HG03066 (cell line): ENCODE measurements around the gene CCDC12.
"Not testable (repeated sequence)": the region's sequence is repeated elsewhere in the genome, so short reads cannot be mapped to it uniquely, and the experiment has no call there.

ENCODE experiments used
- ATAC-seq: cut with Tn5 transposase; IDR thresholded peaks from one replicate; pipeline ENCODE4 v1.9.1; 2021; ENCODE audit warnings: low read depth; ENCODE audit not compliant: unreplicated experiment

Gene CCDC12

GRCh38 chr3:46984591-46985459 is 8.3 kb upstream of the CCDC12 start:
- no peak for ATAC-seq

- ATAC-seq = no peak
Observed at GRCh38 chr3:46982546-46982945, 6.0 kb upstream of the CCDC12 start.

GRCh38 chr3:46981932-46982471 is 5.5 kb upstream of the CCDC12 start:
- no peak for ATAC-seq

- peak; percentile 4 for ATAC-seq
Observed at GRCh38 chr3:46979958-46980497, 3.5 kb upstream of the CCDC12 start.

GRCh38 chr3:46978985-46979944 is 2.7 kb upstream of the CCDC12 start, which contains the start of gene NBEAL2:
TSS of gene NBEAL2 (plus strand) at chr3:46979666. CDS start at chr3:46979862, 196 bp downstream.
- ATAC-seq = peak; percentile 74

GRCh38 chr3:46978381-46978780 is 1.8 kb upstream of the CCDC12 start:
- no peak for ATAC-seq

GRCh38 chr3:46977811-46978195 is 1.3 kb upstream of the CCDC12 start:
- ATAC-seq = no peak

GRCh38 chr3:46974421-46975171 is 1.9 kb downstream of the CCDC12 start:
- no peak for ATAC-seq

- no peak for ATAC-seq
Observed at GRCh38 chr3:46972396-46972795, 4.1 kb downstream of the CCDC12 start.

GRCh38 chr3:46971742-46972141 is 4.8 kb downstream of the CCDC12 start:
- ATAC-seq = no peak

GRCh38 chr3:46971151-46971550 is 5.4 kb downstream of the CCDC12 start:
- ATAC-seq = no peak

GRCh38 chr3:46970391-46971091 is 6.0 kb downstream of the CCDC12 start:
- no peak for ATAC-seq

GRCh38 chr3:46968783-46969428 is 7.6 kb downstream of the CCDC12 start:
- no peak for ATAC-seq

GRCh38 chr3:46966811-46967210 is 9.7 kb downstream of the CCDC12 start:
- ATAC-seq = no peak

GRCh38 chr3:46965151-46965550 is 11.4 kb downstream of the CCDC12 start:
- ATAC-seq = no peak

GRCh38 chr3:46964038-46964590 is 12.4 kb downstream of the CCDC12 start:
- ATAC-seq = not testable (repeated sequence)

- no peak for ATAC-seq
Observed at GRCh38 chr3:46962990-46963389, 13.6 kb downstream of the CCDC12 start.

- no peak for ATAC-seq
Observed at GRCh38 chr3:46962427-46962826, 14.1 kb downstream of the CCDC12 start.

- no peak for ATAC-seq
Observed at GRCh38 chr3:46960835-46961234, 15.7 kb downstream of the CCDC12 start.
